K562 (cell line): ENCODE results near the gene VEGFA. TPM values are rescaled to one million over a fixed set of nuclear protein-coding genes. Genes with fewer than 3 reads are reported as not detected.

ENCODE experiments used
- ATAC-seq: fragments of 200-7000 bp; cut with Tn5 transposase; 3 replicates; pipeline ENCODE4 v1.9.1; 2020; ENCODE audit warnings: moderate library complexity
- BruUV-seq: library from RNA; stranded (reverse); fragments of 400-500 nt; replicated peaks from 2 replicates; lab custom pipeline; 2021; lab: Mats Ljungman, UMichigan
- CTCF ChIA-PET: fragments of 300-600 bp; formaldehyde crosslinking; extraction: SDS; loops from one replicate; lab custom pipeline; 2021; ENCODE audit warnings: low intra/inter-chr PET ratio; lab: Yijun Ruan, JAX
- POLR2A ChIA-PET: fragments of 300-600, 350-650 bp; sonication (Branson Sonifier 250); formaldehyde crosslinking; extraction: SDS; loops from one replicate; lab custom pipeline; 2021; ENCODE audit warnings: antibody characterized with exemption, inconsistent platforms; lab: Yijun Ruan, JAX
- DNase-seq, 4 experiments: peaks; one replicate each; pipeline versions ENCODE4 v3.0.0 to v3.0.0-alpha.2; 2011 to 2018; ENCODE audit warnings: low spot score in 3 of 4, mixed read lengths in 3 of 4; ENCODE audit errors: extremely low read depth in 1 of 4
- FAIRE-seq: peaks from 2 replicates; lab custom pipeline; 2011; peaks lifted over from hg19 to GRCh38; lab: Jason Lieb, UNC
- H2AFZ ChIP-seq: 2 replicates; pipeline ENCODE4 v1.6.0; 2011; ENCODE audit warnings: low read depth, low read length, control low read depth, inconsistent platforms
- H3K27ac ChIP-seq: fragments of 200-600 bp; 3 replicates; pipeline ENCODE4 v1.8.0; 2011; ENCODE audit warnings: low read depth, mild to moderate bottlenecking, control low read depth, inconsistent platforms, low read length, moderate library complexity, mixed read lengths; ENCODE audit errors: extremely low read depth
- H3K27me3 ChIP-seq, 2 experiments: fragments of 300-600 bp in 1 of 2; 2 replicates in 1 of 2; 3 replicates in 1 of 2; pipeline versions ENCODE4 v1.6.0 to v1.8.0; 2011; ENCODE audit warnings: inconsistent platforms in 2 of 2, low read length in 2 of 2, mild to moderate bottlenecking in 1 of 2, mixed read lengths in 1 of 2, moderate library complexity in 1 of 2; ENCODE audit not compliant: control insufficient read depth in 2 of 2, insufficient read depth in 2 of 2
- H3K36me3 ChIP-seq: fragments of 300-600 bp; 3 replicates; pipeline ENCODE4 v1.8.0; 2011; ENCODE audit warnings: mild to moderate bottlenecking, low read length, inconsistent platforms; ENCODE audit not compliant: control insufficient read depth, insufficient read depth
- H3K4me1 ChIP-seq, 2 experiments: fragments of 200-600 bp in 1 of 2; replicated peaks in 1 of 2; 2 replicates in 1 of 2; 3 replicates in 1 of 2; pipeline versions ENCODE4 v1.5.1 to v1.8.0; 2011; ENCODE audit warnings: inconsistent platforms in 2 of 2, low read length in 2 of 2, mild to moderate bottlenecking in 1 of 2, mixed read lengths in 1 of 2, moderate library complexity in 1 of 2; ENCODE audit not compliant: control insufficient read depth in 2 of 2, insufficient read depth in 2 of 2
- H3K4me2 ChIP-seq: 2 replicates; pipeline ENCODE4 v1.6.1; 2011; ENCODE audit warnings: low read length, control low read depth, inconsistent platforms, mixed read lengths; ENCODE audit not compliant: insufficient read depth
- H3K4me3 ChIP-seq: fragments of 200-600 bp; sonication (generic), shearing (Covaris generic); 2 replicates; pipeline ENCODE4 v1.5.1; 2016; ENCODE audit warnings: control low read depth, inconsistent platforms
- H3K79me2 ChIP-seq: fragments of 200-600 bp; 3 replicates; pipeline ENCODE4 v1.8.0; 2011; ENCODE audit warnings: low read length, inconsistent platforms; ENCODE audit not compliant: control insufficient read depth, insufficient read depth
- H3K9ac ChIP-seq, 2 experiments: 2 replicates each; pipeline versions ENCODE4 v1.6.0 to v1.6.1; 2011; ENCODE audit warnings: low read depth in 2 of 2, low read length in 2 of 2, control low read depth in 1 of 2, inconsistent platforms in 1 of 2, mild to moderate bottlenecking in 1 of 2, mixed read lengths in 1 of 2; ENCODE audit not compliant: insufficient read depth in 1 of 2
- H3K9me1 ChIP-seq: one replicate; pipeline ENCODE4 v1.6.0; 2011; ENCODE audit warnings: inconsistent platforms, mild to moderate bottlenecking, low read length, moderate library complexity; ENCODE audit not compliant: control insufficient read depth, insufficient read depth
- H3K9me3 ChIP-seq: replicated peaks from 2 replicates; pipeline ENCODE4 v1.5.1; 2011; ENCODE audit warnings: low read depth, low read length, inconsistent platforms; ENCODE audit not compliant: control insufficient read depth, insufficient read depth
- H4K20me1 ChIP-seq: replicated peaks from 2 replicates; pipeline ENCODE4 v1.6.1; 2011; ENCODE audit warnings: low read length, inconsistent platforms, mixed read lengths; ENCODE audit not compliant: control insufficient read depth, insufficient read depth
- CHCHD3 ChIP-seq: fragments of 250-450 bp; sonication (Bioruptor Pico); IDR thresholded peaks from 2 replicates; pipeline ENCODE4 v2.1.2; 2022; ENCODE audit warnings: mild to moderate bottlenecking
- NCOA2 ChIP-seq, 2 experiments: fragments of 450-650 bp; IDR thresholded peaks; 2 replicates each; pipeline ENCODE4 v1.6.1; 2018; ENCODE audit warnings: mild to moderate bottlenecking in 2 of 2, moderate library complexity in 1 of 2; ENCODE audit not compliant: partially characterized antibody in 2 of 2
- NCOA6 ChIP-seq: fragments of 450-650 bp; IDR thresholded peaks from 2 replicates; pipeline ENCODE4 v1.6.1; 2017; ENCODE audit warnings: mild to moderate bottlenecking
- NFXL1 ChIP-seq: fragments of 450-650 bp; formaldehyde crosslinking; IDR thresholded peaks from 2 replicates; pipeline ENCODE4 v1.4.0; 2021; ENCODE audit warnings: mild to moderate bottlenecking
- NUFIP1 ChIP-seq: fragments of 450-650 bp; IDR thresholded peaks from 2 replicates; pipeline ENCODE4 v1.6.1; 2018; ENCODE audit not compliant: partially characterized antibody
- SAFB ChIP-seq: fragments of 200-400 bp; formaldehyde crosslinking; IDR thresholded peaks from 2 replicates; pipeline ENCODE4 v1.6.1; 2017; ENCODE audit warnings: low read depth, low read length, borderline replicate concordance
- SOX6 ChIP-seq: fragments of 450-650 bp; IDR thresholded peaks from 2 replicates; pipeline ENCODE4 v1.6.1; 2014; ENCODE audit warnings: mild to moderate bottlenecking
- ZBTB17 ChIP-seq: fragments of 450-650 bp; formaldehyde crosslinking; IDR thresholded peaks from 2 replicates; pipeline ENCODE4 v1.4.0; 2020; ENCODE audit warnings: mild to moderate bottlenecking
- ZC3H4 ChIP-seq: sonication (generic); formaldehyde crosslinking; IDR thresholded peaks from 2 replicates; pipeline ENCODE4 v1.9.0; 2021; ENCODE audit warnings: missing genetic modification reagents, borderline replicate concordance
- ZNF12 ChIP-seq: sonication (generic); formaldehyde crosslinking; IDR thresholded peaks from 2 replicates; pipeline ENCODE4 v1.4.0; 2020; ENCODE audit warnings: mild to moderate bottlenecking, missing genetic modification reagents
- WGBS: fragments of 100-300 bp; shearing (Covaris generic); methylation state at CpG from one replicate; pipeline ENCODE4 v1.1.6; 2016; ENCODE audit warnings: low coverage, mixed read lengths; ENCODE audit not compliant: insufficient coverage; ENCODE audit errors: missing lambda C conversion rate; 5-methylcytosine and 5-hydroxymethylcytosine counted together
- in situ Hi-C: fragments of 300-500 bp; cut with MboI; formaldehyde crosslinking; loops from 4 replicates; pipeline ENCODE4 v1.15.0; 2018; ENCODE audit warnings: inconsistent platforms, mixed read lengths
- intact Hi-C: fragments of 100-400 bp; cut with micrococcal nuclease; formaldehyde crosslinking; loops from 2 replicates; pipeline ENCODE4 v1.14.2; 2022
- polyA plus RNA-seq, 8 experiments: library from polyadenylated mRNA; depleted of rRNA in 4 of 8; stranded (reverse) in 5 of 8; unstranded in 3 of 8; fragments of >200 nt; fragmentation: Nextera tagmentation in 2 of 8; fragmentation: Illumina TruSeq in 1 of 8; extraction: Ambion mirVana in 2 of 8; extraction: Trizol in 1 of 8; gene quantifications; 2 replicates each; pipeline versions ENCODE4 v1.2.1 to v1.2.3, GENCODE V29; 2011 to 2014; ENCODE audit warnings: inconsistent platforms in 1 of 8, missing spikeins in 1 of 8
- total RNA-seq, 7 experiments: library from RNA; depleted of rRNA in 6 of 7; stranded (reverse); fragments of >200 nt in 6 of 7; fragmentation: Illumina TruSeq in 2 of 7; extraction: Trizol in 2 of 7; gene quantifications; 2 replicates each; pipeline versions ENCODE4 v1.2.1 to v1.2.3, GENCODE V29; 2011 to 2021; ENCODE audit warnings: low replicate concordance in 1 of 7
- TF ChIP-seq, protein P1 (sequence below): sonication (generic); formaldehyde crosslinking; IDR thresholded peaks from 2 replicates; pipeline ENCODE4 v1.8.0; 2022; ENCODE audit warnings: mild to moderate bottlenecking, missing genetic modification reagents
- TF ChIP-seq, protein P2 (sequence below): sonication (generic); formaldehyde crosslinking; IDR thresholded peaks from 2 replicates; pipeline ENCODE4 v1.8.0; 2022; ENCODE audit warnings: missing genetic modification reagents, mild to moderate bottlenecking, borderline replicate concordance

VEGFA gene
- total and polyA plus RNA-seq, 9 of the 15 experiments (the other 6 are each of a cell fraction or from before 2014, with no cell fraction given) = 14.0 to 271 (median 124) TPM

DNA sequence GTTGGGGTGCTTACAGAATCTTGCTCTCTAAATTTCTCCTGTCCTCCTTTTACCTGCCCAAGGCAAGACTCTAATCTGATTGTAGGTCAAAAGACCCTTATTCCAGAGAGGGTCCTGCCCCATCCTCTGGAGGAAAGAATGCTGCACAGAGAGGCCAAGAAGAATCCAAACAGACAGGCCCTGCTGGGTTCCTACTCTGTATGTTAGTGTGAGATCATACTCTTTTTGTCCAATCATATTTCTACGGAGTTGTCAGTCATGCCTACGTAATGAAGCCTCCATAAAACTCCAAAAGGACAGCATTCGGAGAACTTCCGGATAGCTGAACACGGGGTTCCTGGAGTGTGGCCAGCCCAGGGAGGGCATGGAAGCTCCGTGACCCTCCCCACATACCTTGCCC lies 50.5 kb downstream of the VEGFA start:
- POLR2A ChIA-PET = interaction anchor here (0.9 to 1.2 kb wide), 3 partner anchors 10 to 50 kb away, joined by 3 to 4 read pairs (median 3); no protein-coding TSS in a partner anchor
- Histone ChIP-seq H3K4me1 (peaks cover 8 to 17% of the 10 kb centered on the region in 2 experiments), H3K4me3 (no peak overlapping the region), H3K9ac (no peak overlapping the region), H3K27ac (no peak overlapping the region), H4K20me1 (no peaks in the 10 kb centered on the region), H3K27me3 (peaks cover 0 to 4% of the 10 kb centered on the region in 2 experiments; a peak in 2 of 5 replicates), H3K36me3 (no peaks in the 10 kb centered on the region), H3K79me2 (no peaks in the 10 kb centered on the region), H2AFZ (no peak overlapping the region), H3K4me2 (no peak overlapping the region), H3K9me3 (no peaks in the 10 kb centered on the region), H3K9me1 (no peaks in the 10 kb centered on the region)
- no peak for ATAC-seq
- intact Hi-C loops (no loop called here), in situ Hi-C loops (no loop called here)
- WGBS = 51% methylated on average over 6 of the region's 6 CpGs
- BruUV-seq = no TSS peak
- no peak for FAIRE-seq
- TF ChIP-seq CHCHD3 (CRISPR knock-in tag) (no peak), ZBTB17 (CRISPR knock-in tag) (no peak), SAFB (no peak), NFXL1 (CRISPR knock-in tag) (no peak), ZNF12 (CRISPR knock-in tag) (no peak), NUFIP1 (no peak), SOX6 (no peak), ZC3H4 (no peak), NCOA6 (no peak), NCOA2 (IDR thresholded peaks at IDR 0.05; ENCODE audit: partially characterized antibody in 2 of 2) (no peak)
- TF ChIP-seq, protein P1, sequence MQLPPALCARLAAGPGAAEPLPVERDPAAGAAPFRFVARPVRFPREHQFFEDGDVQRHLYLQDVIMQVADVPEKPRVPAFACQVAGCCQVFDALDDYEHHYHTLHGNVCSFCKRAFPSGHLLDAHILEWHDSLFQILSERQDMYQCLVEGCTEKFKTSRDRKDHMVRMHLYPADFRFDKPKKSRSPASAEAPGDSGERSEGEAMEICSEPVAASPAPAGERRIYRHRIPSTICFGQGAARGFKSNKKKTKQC = no peak
- TF ChIP-seq, protein P2, sequence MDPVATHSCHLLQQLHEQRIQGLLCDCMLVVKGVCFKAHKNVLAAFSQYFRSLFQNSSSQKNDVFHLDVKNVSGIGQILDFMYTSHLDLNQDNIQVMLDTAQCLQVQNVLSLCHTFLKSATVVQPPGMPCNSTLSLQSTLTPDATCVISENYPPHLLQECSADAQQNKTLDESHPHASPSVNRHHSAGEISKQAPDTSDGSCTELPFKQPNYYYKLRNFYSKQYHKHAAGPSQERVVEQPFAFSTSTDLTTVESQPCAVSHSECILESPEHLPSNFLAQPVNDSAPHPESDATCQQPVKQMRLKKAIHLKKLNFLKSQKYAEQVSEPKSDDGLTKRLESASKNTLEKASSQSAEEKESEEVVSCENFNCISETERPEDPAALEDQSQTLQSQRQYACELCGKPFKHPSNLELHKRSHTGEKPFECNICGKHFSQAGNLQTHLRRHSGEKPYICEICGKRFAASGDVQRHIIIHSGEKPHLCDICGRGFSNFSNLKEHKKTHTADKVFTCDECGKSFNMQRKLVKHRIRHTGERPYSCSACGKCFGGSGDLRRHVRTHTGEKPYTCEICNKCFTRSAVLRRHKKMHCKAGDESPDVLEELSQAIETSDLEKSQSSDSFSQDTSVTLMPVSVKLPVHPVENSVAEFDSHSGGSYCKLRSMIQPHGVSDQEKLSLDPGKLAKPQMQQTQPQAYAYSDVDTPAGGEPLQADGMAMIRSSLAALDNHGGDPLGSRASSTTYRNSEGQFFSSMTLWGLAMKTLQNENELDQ = no peak
- CTCF ChIA-PET = interaction anchor here (0.8 kb wide), 1 partner anchor 13 kb away, joined by 4 read pairs; no protein-coding TSS in a partner anchor
- no peak for DNase-seq
